ENCODE data around the gene C1QTNF3.

- TF ChIP-seq CTCF (IDR thresholded peaks at IDR 0.05; ENCODE audit: low read depth, low read length, poor library complexity, severe bottlenecking) (no peak), EZH2phosphoT487 (IDR thresholded peaks at IDR 0.05; ENCODE audit: borderline replicate concordance, low read length) (no peak)
Measured at GRCh38 chr5:34038390-34038789, 4.6 kb downstream of the C1QTNF3 start.

Data from DOHH2 (cell line).